HEK293T (cell line): ENCODE data around the gene CTSZ.

Experiments
- CTCF ChIA-PET: fragments of 350-600 bp; formaldehyde crosslinking; extraction: SDS; loops from one replicate; lab custom pipeline; 2021; ENCODE audit warnings: antibody characterized with exemption, inconsistent platforms; lab: Yijun Ruan, JAX
- POLR2A ChIA-PET: fragments of 350-600 bp; formaldehyde crosslinking; extraction: SDS; loops from one replicate; lab custom pipeline; 2020; ENCODE audit warnings: antibody characterized with exemption, inconsistent platforms; lab: Yijun Ruan, JAX
- DNase-seq: peaks from one replicate; pipeline ENCODE4 v3.0.0; 2012; ENCODE audit warnings: mixed read lengths; ENCODE audit errors: extremely low spot score
- ARNT ChIP-seq: fragments of 450-650 bp; IDR thresholded peaks from 2 replicates; pipeline ENCODE4 v1.6.1; 2017; ENCODE audit warnings: mild to moderate bottlenecking
- BHLHE40 ChIP-seq: fragments of 450-650 bp; IDR thresholded peaks from 2 replicates; pipeline ENCODE4 v1.6.1; 2016; ENCODE audit warnings: mild to moderate bottlenecking, moderate library complexity, borderline replicate concordance
- CTBP1 ChIP-seq: fragments of 450-650 bp; IDR thresholded peaks from 2 replicates; pipeline ENCODE4 v1.6.1; 2016; ENCODE audit warnings: borderline replicate concordance
- ELF4 ChIP-seq: fragments of 450-650 bp; IDR thresholded peaks from 2 replicates; pipeline ENCODE4 v1.6.1; 2017; ENCODE audit warnings: antibody characterized with exemption
- FOXA1 ChIP-seq: fragments of 450-650 bp; IDR thresholded peaks from 2 replicates; pipeline ENCODE4 v1.6.1; 2016; ENCODE audit warnings: mild to moderate bottlenecking
- FOXK2 ChIP-seq: fragments of 450-650 bp; IDR thresholded peaks from 2 replicates; pipeline ENCODE4 v1.6.1; 2016; ENCODE audit warnings: mild to moderate bottlenecking
- FOXM1 ChIP-seq: fragments of 450-650 bp; IDR thresholded peaks from 2 replicates; pipeline ENCODE4 v1.6.1; 2017; ENCODE audit warnings: mild to moderate bottlenecking, borderline replicate concordance
- HDGF ChIP-seq: fragments of 450-650 bp; IDR thresholded peaks from 2 replicates; pipeline ENCODE4 v1.6.1; 2017; ENCODE audit warnings: antibody characterized with exemption, borderline replicate concordance
- L3MBTL2 ChIP-seq: fragments of 450-650 bp; conservative IDR thresholded peaks from 2 replicates; pipeline ENCODE4 v1.6.1; 2016; ENCODE audit warnings: mild to moderate bottlenecking
- LEF1 ChIP-seq: fragments of 450-650 bp; IDR thresholded peaks from 2 replicates; pipeline ENCODE4 v1.6.1; 2017; ENCODE audit warnings: mild to moderate bottlenecking, borderline replicate concordance
- NFRKB ChIP-seq: fragments of 450-650 bp; IDR thresholded peaks from 2 replicates; pipeline ENCODE4 v1.6.1; 2016; ENCODE audit warnings: mild to moderate bottlenecking, moderate library complexity
- PKNOX1 ChIP-seq: fragments of 450-650 bp; IDR thresholded peaks from 2 replicates; pipeline ENCODE4 v1.6.1; 2016
- SP1 ChIP-seq: fragments of 450-650 bp; IDR thresholded peaks from 2 replicates; pipeline ENCODE4 v1.6.1; 2017
- SUZ12 ChIP-seq: fragments of 450-650 bp; IDR thresholded peaks from 2 replicates; pipeline ENCODE4 v1.6.1; 2016; ENCODE audit warnings: mild to moderate bottlenecking
- TARDBP ChIP-seq: fragments of 450-650 bp; IDR thresholded peaks from 2 replicates; pipeline ENCODE4 v1.6.1; 2016
- ZNF384 ChIP-seq: fragments of 450-650 bp; IDR thresholded peaks from 2 replicates; pipeline ENCODE4 v1.6.1; 2016

The CTSZ gene

DNA sequence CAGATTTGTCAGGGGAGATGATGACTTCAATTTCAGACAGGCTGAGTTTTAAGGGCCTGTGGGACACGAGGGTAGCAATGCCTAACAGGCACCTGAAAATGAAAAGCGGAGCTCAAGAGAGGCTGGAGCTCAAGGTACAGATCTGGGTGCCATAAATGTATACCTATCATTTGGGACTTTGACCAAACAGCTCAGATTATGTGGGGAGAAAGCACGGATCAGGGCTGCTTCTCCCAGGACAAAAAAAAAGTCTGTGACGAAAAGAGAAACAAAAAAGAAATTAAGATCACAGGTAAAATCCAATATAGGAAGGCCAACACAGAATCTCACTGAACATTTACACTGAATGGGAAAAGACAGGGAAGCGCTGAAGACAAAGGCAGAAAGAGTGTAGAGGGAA lies 33.6 kb upstream of the CTSZ start:
- POLR2A ChIA-PET: interaction anchor here (0.6 to 1.0 kb wide), 3 partner anchors 8 to 149 kb away, joined by 3 to 4 read pairs (median 3); partner anchors contain the start of gene ATP5F1E
- no peak for DNase-seq
- CTCF ChIA-PET: no interaction called here
- TF ChIP-seq SP1 (no peak), ZNF384 (no peak), FOXM1 (no peak), PKNOX1 (no peak), L3MBTL2 (no peak), FOXA1 (no peak), CTBP1 (no peak)

GRCh38 chr20:59039233-59039632 lies 32.2 kb upstream of the CTSZ start:
- POLR2A ChIA-PET: no interaction called here
- CTCF ChIA-PET: no interaction called here
- no peak for TF ChIP-seq HDGF
- TF ChIP-seq PKNOX1: no peak
- TF ChIP-seq FOXM1: no peak
- no peak for TF ChIP-seq ZNF384
- TF ChIP-seq ELF4: no peak
- TF ChIP-seq NFRKB: no peak
- TF ChIP-seq SP1: no peak
- no peak for TF ChIP-seq BHLHE40
- no peak for TF ChIP-seq FOXA1
- no peak for TF ChIP-seq SUZ12
- TF ChIP-seq TARDBP: no peak
- no peak for TF ChIP-seq CTBP1
- no peak for TF ChIP-seq FOXK2
- no peak for TF ChIP-seq ARNT
- no peak for TF ChIP-seq LEF1
- TF ChIP-seq L3MBTL2: no peak
- DNase-seq: no peak

DNA sequence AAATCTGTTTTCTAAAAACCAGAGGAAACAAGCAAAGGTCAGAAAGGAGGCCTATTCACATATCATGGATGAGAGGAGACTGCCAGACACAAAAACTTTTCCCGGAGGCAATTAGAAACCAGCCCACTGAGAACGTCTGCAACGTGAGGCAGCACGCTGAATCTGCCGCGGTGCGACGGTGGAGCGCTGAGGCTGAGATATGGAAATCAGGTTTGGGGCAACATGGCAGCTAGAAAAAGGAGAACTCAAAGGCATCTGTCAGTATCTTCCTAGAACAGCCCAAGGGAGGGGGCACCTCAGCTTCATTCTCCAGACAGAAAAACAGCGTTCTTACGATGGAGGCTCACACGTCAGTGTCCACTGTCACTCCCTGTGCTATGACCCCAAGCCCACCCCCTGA lies 30.3 kb upstream of the CTSZ start:
- no peak for DNase-seq
- ChIA-PET CTCF (no interaction called here), POLR2A (no interaction called here)
- no peak for TF ChIP-seq CTBP1

DNA sequence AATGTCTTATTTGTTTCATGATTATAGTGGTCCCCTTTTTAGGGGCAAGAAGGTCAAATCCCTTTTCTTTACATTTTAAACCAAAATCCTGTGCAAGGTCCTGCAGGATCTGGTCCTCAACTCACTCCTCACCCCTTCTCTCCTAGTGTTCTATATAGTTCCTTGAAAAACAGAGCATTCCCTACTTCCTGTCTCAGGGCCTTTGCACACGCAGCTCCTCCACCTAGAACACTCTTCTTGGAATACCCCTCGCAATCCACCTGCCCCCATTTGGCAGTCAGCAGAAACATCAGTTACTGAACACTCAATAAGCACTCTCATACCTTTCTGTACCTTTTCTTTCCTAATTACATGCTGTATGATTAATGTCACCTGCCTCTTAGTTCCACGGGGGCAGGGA lies 28.3 kb upstream of the CTSZ start:
- CTCF ChIA-PET: no interaction called here
- POLR2A ChIA-PET: no interaction called here
- DNase-seq: no peak
- no peak for TF ChIP-seq FOXK2

GRCh38 chr20:59033616-59034165 lies 26.6 kb upstream of the CTSZ start:
- no peak for DNase-seq
- CTCF ChIA-PET: no interaction called here
- POLR2A ChIA-PET: interaction anchor here (1.1 to 3.5 kb wide), 2 partner anchors 9 kb away, joined by 3 to 29 read pairs; partner anchors contain the start of gene PRELID3B
- no peak for TF ChIP-seq BHLHE40
- TF ChIP-seq FOXA1: no peak

- no peak for DNase-seq
- no peak for TF ChIP-seq LEF1
- CTCF ChIA-PET: interaction anchor here (0.6 kb wide), 1 partner anchor 434 kb away, joined by 3 read pairs; no protein-coding TSS in a partner anchor
- POLR2A ChIA-PET: interaction anchor here (1.1 to 3.5 kb wide), 5 partner anchors 9 to 382 kb away, joined by 3 to 29 read pairs (median 5); partner anchors contain the start of genes PRELID3B and STX16
These were observed 26.0 kb upstream of the CTSZ start for GRCh38 chr20:59033093-59033492.

DNA sequence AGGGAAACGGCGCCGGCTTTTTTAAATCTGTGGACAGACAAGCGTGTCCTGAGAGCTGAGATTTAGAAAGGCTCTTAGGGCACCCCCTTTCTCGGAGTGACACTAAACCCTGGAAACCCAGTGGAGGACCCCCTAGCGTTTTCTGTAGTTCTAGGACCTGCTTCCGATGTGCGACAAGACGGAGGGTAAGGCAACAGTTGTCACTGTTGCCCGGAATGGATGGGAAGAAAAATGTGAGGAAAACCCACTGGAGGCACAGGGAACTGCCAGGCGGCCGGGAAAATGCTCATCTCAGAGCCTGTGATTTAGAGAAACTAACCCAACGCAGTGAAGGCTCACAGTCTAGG lies 25.6 kb upstream of the CTSZ start:
- no peak for TF ChIP-seq TARDBP
- TF ChIP-seq L3MBTL2: peak; percentile 51
- no peak for TF ChIP-seq BHLHE40
- POLR2A ChIA-PET: interaction anchor here (0.7 to 3.5 kb wide), 22 partner anchors 8 to 382 kb away, joined by 3 to 29 read pairs (median 4); partner anchors contain the start of genes NELFCD, PRELID3B and STX16
- CTCF ChIA-PET: interaction anchor here (0.6 kb wide), 2 partner anchors 44 to 434 kb away, joined by 3 to 4 read pairs; no protein-coding TSS in a partner anchor
- DNase-seq: peak; percentile 55

DNA sequence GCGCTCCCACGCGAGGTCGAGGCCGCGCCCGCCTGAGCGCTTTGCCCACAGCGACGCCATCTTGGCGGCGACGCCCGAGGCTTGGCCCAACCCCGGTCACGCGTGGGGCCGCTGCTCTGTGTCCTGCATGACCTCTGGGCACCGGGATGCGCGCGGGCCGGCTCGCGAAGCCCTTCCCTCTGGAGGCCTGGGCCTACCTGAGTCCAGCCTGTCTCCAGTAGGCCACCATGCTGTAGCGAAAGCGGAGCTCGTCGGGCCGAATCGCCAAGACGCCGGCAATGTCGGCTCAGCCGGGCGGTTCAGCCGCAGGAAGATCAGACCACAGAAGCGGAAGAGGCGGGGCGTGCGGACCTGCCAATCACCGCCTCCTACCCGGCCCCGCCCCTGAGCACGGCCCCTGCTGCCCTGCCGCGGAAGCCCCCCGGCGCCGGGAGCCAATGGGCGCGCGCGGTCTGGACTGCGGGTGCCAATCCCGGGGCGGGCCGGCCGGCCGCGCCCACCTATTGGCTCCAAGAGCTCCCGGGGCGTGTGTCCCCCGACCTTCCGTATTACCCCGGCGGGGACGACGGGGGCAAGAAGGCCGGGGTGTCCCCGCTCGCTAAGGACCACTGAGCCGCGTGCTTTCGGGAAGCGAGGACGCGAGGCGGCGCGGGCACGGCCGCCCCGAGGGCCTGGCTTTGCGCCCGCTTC lies 25.1 kb upstream of the CTSZ start, which contains the start of gene ATP5F1E:
ATP5F1E (minus strand) TSS at position 313 of the 690 bp plus-strand sequence; CDS start at position 229, 84 bp downstream.
- TF ChIP-seq SP1 (no peak), TARDBP (peak; percentile 81), PKNOX1 (peak; percentile 97), L3MBTL2 (peak; percentile 90), CTBP1 (no peak), ELF4 (peak; percentile 5; the same call in 1 of the 2 replicates)
- peak; percentile 96 for DNase-seq
- CTCF ChIA-PET: interaction anchor here (0.5 to 0.6 kb wide), 4 partner anchors 39 to 1436 kb away, joined by 3 to 4 read pairs (median 3); no protein-coding TSS in a partner anchor
- POLR2A ChIA-PET: interaction anchor here (0.7 to 3.5 kb wide), 23 partner anchors 8 to 381 kb away, joined by 3 to 29 read pairs (median 4); partner anchors contain the start of genes NELFCD, PRELID3B and STX16
